GM13976 (cell line): ENCODE data around the gene CHSY3.

Source experiments
- DNase-seq: peaks from one replicate; pipeline ENCODE4 v3.0.0; 2012; ENCODE audit warnings: low spot score
- CTCF ChIP-seq: IDR thresholded peaks from 2 replicates; pipeline ENCODE4 v1.5.1; 2012; ENCODE audit warnings: borderline replicate concordance, mild to moderate bottlenecking; ENCODE audit not compliant: insufficient read depth; ENCODE audit errors: extremely low read depth, missing control alignments, control extremely low read depth
- in situ Hi-C: fragments of 300-500 bp; cut with MboI; formaldehyde crosslinking; loops from one replicate; pipeline ENCODE4 v1.12.0; 2022; ENCODE audit warnings: low sequenced_read_pairs, mixed read lengths, inconsistent platforms; ENCODE audit not compliant: unreplicated experiment

The CHSY3 gene

DNA sequence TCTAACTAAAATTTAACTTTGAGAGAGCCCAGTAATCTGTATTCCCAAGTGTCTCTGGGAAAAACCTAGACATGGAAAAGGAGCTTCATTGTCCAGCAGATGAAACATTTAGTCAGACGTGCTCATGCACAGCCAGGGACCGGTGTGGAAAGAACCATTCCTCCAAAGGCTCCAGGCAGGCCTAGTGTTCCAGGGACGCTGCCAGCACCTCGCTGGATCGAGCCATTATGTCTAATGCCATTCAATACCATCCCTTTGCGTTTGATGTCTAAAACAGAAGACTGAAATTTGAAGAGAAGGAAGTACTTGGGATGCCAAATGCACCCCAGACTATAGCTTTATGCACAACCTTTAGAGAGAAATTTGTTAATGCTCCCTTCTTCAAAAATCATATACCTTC, 1.4 kb upstream of the CHSY3 start:
- in situ Hi-C loops, result no loop called here
- TF ChIP-seq CTCF, result no peak
- DNase-seq, result no peak

GRCh38 chr5:129903466-129904101, 681 bp upstream of the CHSY3 start:
- DNase-seq, result no peak
- TF ChIP-seq CTCF, result no peak
- in situ Hi-C loops, result no loop called here

DNA sequence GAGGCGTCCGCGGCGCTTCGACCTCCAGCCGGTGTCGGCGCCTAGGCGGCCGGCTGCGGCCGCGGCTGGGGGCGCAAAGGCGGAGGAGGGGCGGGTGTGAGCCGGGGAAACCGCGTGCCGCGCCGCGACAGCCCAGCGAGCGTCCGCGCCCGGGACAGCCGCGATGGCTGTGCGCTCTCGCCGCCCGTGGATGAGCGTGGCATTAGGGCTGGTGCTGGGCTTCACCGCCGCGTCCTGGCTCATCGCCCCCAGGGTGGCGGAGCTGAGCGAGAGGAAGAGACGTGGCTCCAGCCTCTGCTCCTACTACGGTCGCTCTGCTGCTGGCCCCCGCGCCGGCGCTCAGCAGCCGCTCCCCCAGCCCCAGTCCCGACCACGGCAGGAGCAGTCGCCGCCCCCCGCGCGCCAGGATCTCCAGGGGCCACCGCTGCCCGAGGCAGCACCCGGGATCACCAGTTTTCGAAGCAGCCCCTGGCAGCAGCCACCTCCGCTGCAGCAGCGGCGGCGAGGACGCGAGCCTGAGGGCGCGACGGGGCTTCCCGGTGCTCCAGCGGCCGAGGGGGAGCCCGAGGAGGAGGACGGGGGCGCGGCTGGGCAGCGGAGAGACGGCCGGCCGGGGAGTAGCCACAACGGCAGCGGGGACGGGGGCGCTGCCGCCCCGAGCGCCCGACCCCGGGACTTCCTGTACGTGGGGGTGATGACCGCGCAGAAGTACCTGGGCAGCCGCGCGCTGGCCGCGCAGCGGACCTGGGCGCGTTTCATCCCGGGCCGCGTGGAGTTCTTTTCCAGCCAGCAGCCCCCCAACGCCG, 605 bp downstream of the CHSY3 start:
- in situ Hi-C loops, result no loop called here
- peak; percentile 43 for DNase-seq
- no peak for TF ChIP-seq CTCF

- in situ Hi-C loops, result no loop called here
These were observed 1.4 kb downstream of the CHSY3 start for GRCh38 chr5:129905473-129906176.

DNA sequence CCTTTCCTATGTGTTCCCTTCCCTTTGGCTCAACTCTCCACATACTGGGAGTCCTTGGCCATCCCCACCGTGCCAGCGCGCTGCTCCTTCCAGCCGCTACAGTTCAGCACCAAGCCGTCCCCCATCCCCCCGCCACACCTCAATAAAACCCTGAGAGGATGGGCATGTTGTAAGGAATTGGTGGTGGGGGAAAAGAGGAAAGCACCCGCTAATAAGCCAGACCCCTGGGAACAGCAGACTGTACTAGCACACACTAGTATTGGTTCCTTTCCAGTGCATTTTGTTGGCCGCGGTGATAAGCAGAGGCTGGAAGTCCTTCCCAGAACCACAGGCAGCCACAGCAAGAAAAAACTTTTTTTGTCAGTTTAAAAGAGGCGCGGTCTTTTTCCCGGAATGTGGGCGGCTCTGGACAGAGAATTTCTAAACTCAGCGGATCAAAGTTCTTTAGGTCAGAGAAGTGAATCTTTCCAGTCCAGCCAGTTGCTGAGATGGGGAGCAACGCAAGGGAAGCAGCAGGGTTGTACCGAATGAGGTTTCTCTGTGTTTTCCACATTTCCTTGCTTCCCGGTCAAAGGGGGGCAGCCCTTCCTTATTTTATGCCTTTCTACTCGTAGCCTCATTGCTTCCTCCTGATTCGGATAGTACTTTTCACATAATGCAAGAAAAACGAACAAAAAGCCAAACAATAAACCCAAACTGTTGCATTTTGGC, 2.1 kb downstream of the CHSY3 start:
- in situ Hi-C loops, result no loop called here
- no peak for TF ChIP-seq CTCF
- DNase-seq, result no peak

More at GRCh38 chr5:129905473-129906176, 1.4 kb downstream of the CHSY3 start:
- TF ChIP-seq CTCF, result no peak
- peak; percentile 26 for DNase-seq

DNA sequence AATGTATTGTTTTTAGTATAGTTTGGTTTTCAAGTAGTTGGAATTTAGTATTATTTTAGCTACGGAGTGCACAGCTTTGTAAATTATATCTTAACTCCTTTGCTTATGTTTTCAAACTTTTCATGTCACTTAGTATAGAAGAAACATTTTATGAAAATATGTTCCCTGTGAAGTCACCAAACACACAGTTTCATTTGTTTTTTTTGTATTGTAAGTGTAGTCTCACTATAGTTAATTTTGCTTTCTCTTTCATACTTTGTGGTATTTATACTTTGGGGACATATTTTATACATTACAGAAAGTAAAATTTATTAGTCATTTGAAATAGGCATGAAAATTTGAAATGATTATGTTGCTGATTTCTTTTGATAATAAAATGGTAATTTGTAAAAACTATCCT, 5.0 kb downstream of the CHSY3 start:
- DNase-seq, result no peak
- TF ChIP-seq CTCF, result no peak
- in situ Hi-C loops, result no loop called here
